OCI-LY7 (cell line): ENCODE results near the gene LRRC46. TPM values are rescaled to one million over a fixed set of nuclear protein-coding genes. Genes with fewer than 3 reads are reported as not detected.

Source experiments
- BruUV-seq: library from RNA; stranded (reverse); fragments of 400-500 nt; replicated peaks from 2 replicates; lab custom pipeline; 2021; lab: Mats Ljungman, UMichigan
- CTCF ChIA-PET: fragments of 300-600 bp; sonication (Branson Sonifier 250); formaldehyde crosslinking; loops from one replicate; lab custom pipeline; 2022; ENCODE audit warnings: antibody characterized with exemption; ENCODE audit not compliant: unreplicated experiment; lab: Charles Lee
- POLR2A ChIA-PET: fragments of 300-600 bp; sonication (Branson Sonifier 250); formaldehyde crosslinking; loops from one replicate; lab custom pipeline; 2022; ENCODE audit warnings: antibody characterized with exemption; lab: Charles Lee
- DNase-seq: peaks from one replicate; pipeline ENCODE4 v3.0.0-alpha.2; 2015; ENCODE audit warnings: low spot score
- H2AFZ ChIP-seq: fragments of 200-600 bp; sonication (generic), shearing (Covaris generic); 2 replicates; pipeline ENCODE4 v1.6.1; 2014; ENCODE audit warnings: mild to moderate bottlenecking, antibody characterized with exemption, low read length, moderate library complexity
- H3K27ac ChIP-seq: fragments of 200-600 bp; sonication (generic); 2 replicates; pipeline ENCODE4 v1.5.1; 2014; ENCODE audit warnings: mixed run types, low read depth, mild to moderate bottlenecking, moderate library complexity, low read length, inconsistent platforms; ENCODE audit not compliant: poor library complexity, severe bottlenecking
- H3K36me3 ChIP-seq: fragments of 200-600 bp; sonication (generic); 2 replicates; pipeline ENCODE4 v1.6.1; 2014; ENCODE audit warnings: mild to moderate bottlenecking, antibody characterized with exemption, low read length, moderate library complexity, mixed read lengths; ENCODE audit not compliant: insufficient read depth
- H3K4me1 ChIP-seq: fragments of 200-600 bp; sonication (generic); 2 replicates; pipeline ENCODE4 v1.5.1; 2014; ENCODE audit warnings: mild to moderate bottlenecking, low read length; ENCODE audit not compliant: insufficient read depth, poor library complexity, severe bottlenecking
- H3K4me2 ChIP-seq: fragments of 200-600 bp; sonication (generic); 2 replicates; pipeline ENCODE4 v1.6.1; 2014; ENCODE audit warnings: mild to moderate bottlenecking, low read length
- H3K4me3 ChIP-seq: fragments of 200-600 bp; sonication (generic); 2 replicates; pipeline ENCODE4 v1.5.1; 2014; ENCODE audit warnings: mild to moderate bottlenecking, low read depth, low read length; ENCODE audit not compliant: poor library complexity, severe bottlenecking
- H3K79me2 ChIP-seq: fragments of 200-600 bp; sonication (generic); 2 replicates; pipeline ENCODE4 v1.6.1; 2016; ENCODE audit warnings: low read depth, mild to moderate bottlenecking, low read length, moderate library complexity, mixed read lengths; ENCODE audit not compliant: insufficient read depth
- H3K9me2 ChIP-seq: fragments of 200-600 bp; sonication (generic); 2 replicates; pipeline ENCODE4 v1.6.1; 2016; ENCODE audit warnings: mild to moderate bottlenecking, low read length, mixed read lengths; ENCODE audit not compliant: insufficient read depth
- H3K9me3 ChIP-seq: fragments of 200-600 bp; sonication (generic); 2 replicates; pipeline ENCODE4 v1.6.1; 2014; ENCODE audit warnings: mild to moderate bottlenecking, mixed run types, low read length, mixed read lengths
- H4K20me1 ChIP-seq: fragments of 200-600 bp; sonication (generic); 2 replicates; pipeline ENCODE4 v1.6.1; 2014; ENCODE audit warnings: mild to moderate bottlenecking, antibody characterized with exemption, low read length, moderate library complexity, mixed read lengths; ENCODE audit not compliant: insufficient read depth
- EZH2phosphoT487 ChIP-seq: fragments of 200-600 bp; sonication (generic); IDR thresholded peaks from 2 replicates; pipeline ENCODE4 v1.6.1; 2018; ENCODE audit warnings: low read depth, borderline replicate concordance, mild to moderate bottlenecking, mixed run types, antibody characterized with exemption, low read length, moderate library complexity, mixed read lengths
- intact Hi-C: fragments of 100-400 bp; cut with micrococcal nuclease; formaldehyde crosslinking; loops from one replicate; pipeline ENCODE4 v1.10.0; 2022; ENCODE audit not compliant: unreplicated experiment
- total RNA-seq, 2 experiments: library from RNA; depleted of rRNA in 1 of 2; stranded (reverse); fragments of >200 nt in 1 of 2; shearing (Covaris generic) in 1 of 2; gene quantifications; 2 replicates each; pipeline ENCODE4 v1.2.3, GENCODE V29; 2014 to 2022
- TF ChIP-seq, protein P1 (sequence below): fragments of 200-600 bp; sonication (generic); conservative IDR thresholded peaks from 2 replicates; pipeline ENCODE4 v1.5.1; 2014; ENCODE audit warnings: mild to moderate bottlenecking, antibody characterized with exemption, low read length, moderate library complexity, mixed read lengths

Gene LRRC46
- total RNA-seq, 2 experiments from 2014 or later, result 0.85 to 1.2 TPM

DNA sequence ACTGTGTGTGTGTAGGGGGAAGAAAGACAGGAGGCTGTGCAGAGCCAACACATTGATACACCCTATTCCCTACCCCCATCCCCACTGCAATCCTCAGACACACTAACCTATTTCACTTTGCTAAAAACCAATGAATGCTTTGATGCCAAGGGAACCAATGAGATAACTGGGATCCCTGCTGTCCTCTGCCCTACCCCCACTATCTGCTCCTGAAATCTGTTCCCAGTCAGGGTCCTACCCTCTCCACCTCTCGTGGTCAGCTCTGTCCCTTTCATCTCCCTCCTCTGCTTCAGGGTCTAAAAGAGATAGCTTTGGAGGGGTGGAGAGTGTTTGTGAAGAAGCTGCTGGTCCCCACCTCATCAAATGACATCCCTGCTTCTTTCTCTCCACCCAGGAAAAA lies 38.6 kb downstream of the LRRC46 start:
- H3K4me3 ChIP-seq, result no peak overlapping the region
- H4K20me1 ChIP-seq, result no peaks in the 10 kb centered on the region
- TF ChIP-seq, protein P1, sequence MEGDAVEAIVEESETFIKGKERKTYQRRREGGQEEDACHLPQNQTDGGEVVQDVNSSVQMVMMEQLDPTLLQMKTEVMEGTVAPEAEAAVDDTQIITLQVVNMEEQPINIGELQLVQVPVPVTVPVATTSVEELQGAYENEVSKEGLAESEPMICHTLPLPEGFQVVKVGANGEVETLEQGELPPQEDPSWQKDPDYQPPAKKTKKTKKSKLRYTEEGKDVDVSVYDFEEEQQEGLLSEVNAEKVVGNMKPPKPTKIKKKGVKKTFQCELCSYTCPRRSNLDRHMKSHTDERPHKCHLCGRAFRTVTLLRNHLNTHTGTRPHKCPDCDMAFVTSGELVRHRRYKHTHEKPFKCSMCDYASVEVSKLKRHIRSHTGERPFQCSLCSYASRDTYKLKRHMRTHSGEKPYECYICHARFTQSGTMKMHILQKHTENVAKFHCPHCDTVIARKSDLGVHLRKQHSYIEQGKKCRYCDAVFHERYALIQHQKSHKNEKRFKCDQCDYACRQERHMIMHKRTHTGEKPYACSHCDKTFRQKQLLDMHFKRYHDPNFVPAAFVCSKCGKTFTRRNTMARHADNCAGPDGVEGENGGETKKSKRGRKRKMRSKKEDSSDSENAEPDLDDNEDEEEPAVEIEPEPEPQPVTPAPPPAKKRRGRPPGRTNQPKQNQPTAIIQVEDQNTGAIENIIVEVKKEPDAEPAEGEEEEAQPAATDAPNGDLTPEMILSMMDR, result no peak
- no peak for TF ChIP-seq EZH2phosphoT487
- no peak overlapping the region for H2AFZ ChIP-seq
- CTCF ChIA-PET, result interaction anchor here (0.5 kb wide), 1 partner anchor 1084 kb away, joined by 3 read pairs; no protein-coding TSS in a partner anchor
- POLR2A ChIA-PET, result no interaction called here
- intact Hi-C loops, result no loop called here
- H3K36me3 ChIP-seq, result no peaks in the 10 kb centered on the region
- H3K9me2 ChIP-seq, result no peaks in the 10 kb centered on the region
- no peaks in the 10 kb centered on the region for H3K79me2 ChIP-seq
- BruUV-seq, result no TSS peak
- no peak overlapping the region for H3K27ac ChIP-seq
- H3K4me2 ChIP-seq, result no peak overlapping the region
- no peaks in the 10 kb centered on the region for H3K9me3 ChIP-seq
- no peak for DNase-seq
- no peaks in the 10 kb centered on the region for H3K4me1 ChIP-seq

DNA sequence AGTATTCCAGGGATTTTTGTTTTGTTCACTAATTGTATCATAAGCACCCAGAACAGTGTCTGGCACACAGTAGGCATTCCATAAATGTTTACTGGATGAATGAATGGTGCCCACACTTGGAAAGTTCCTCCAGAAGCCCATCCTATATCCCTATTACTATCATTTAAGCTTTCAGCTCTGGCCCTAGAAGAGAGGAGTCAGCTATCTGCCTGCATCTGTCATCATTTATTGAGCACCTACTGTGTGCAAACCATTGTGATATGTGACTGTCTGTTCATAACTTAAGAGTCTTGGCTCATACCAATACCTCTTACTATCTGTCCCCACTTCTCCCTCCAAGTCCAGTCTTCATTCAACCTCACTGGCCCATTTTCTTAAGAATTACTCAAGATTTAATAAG lies 39.6 kb downstream of the LRRC46 start:
- intact Hi-C loops, result no loop called here
- Histone ChIP-seq H3K27ac (no peak overlapping the region), H3K36me3 (no peaks in the 10 kb centered on the region), H3K4me2 (no peak overlapping the region), H3K9me3 (no peaks in the 10 kb centered on the region), H2AFZ (no peak overlapping the region), H3K9me2 (no peaks in the 10 kb centered on the region), H4K20me1 (no peaks in the 10 kb centered on the region), H3K4me3 (no peak overlapping the region), H3K79me2 (no peaks in the 10 kb centered on the region), H3K4me1 (no peaks in the 10 kb centered on the region)
- no peak for DNase-seq
- POLR2A ChIA-PET, result no interaction called here
- CTCF ChIA-PET, result no interaction called here
- TF ChIP-seq EZH2phosphoT487, result no peak
- TF ChIP-seq, protein P1, result no peak
- no TSS peak for BruUV-seq

DNA sequence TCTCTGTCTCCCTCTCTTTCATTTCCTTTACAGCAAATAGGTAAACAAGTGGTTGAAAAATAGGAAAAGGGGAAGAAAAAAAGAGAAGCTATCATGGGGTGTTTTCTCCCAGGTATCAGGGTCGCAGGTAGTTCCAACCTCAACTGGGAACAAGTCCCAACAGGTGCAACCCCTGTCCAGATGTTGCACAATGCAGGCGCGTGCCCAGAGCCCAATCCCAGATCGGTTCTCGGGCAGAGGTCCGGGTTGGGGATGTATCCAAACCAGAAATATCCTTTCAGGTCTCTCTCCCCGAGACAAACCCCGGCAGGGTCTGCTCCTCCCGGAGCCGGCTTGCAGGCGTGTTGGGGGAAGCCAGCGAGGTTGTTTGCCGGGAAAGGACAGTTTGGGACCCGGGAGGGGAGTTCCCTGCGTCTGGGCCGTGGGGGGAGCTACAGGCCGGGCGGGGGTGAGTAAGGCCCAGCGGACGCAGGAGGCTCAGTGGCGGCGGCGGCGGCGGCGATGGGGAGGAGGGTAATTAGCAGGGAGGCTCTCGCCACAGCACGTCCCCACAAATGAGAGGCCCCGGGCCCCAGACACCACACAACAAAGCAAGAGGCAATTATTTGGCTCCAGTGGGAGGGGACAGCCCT lies 40.7 kb downstream of the LRRC46 start:
- H3K4me2 ChIP-seq, result no peak overlapping the region
- DNase-seq, result no peak
- POLR2A ChIA-PET, result no interaction called here

More for the DNA sequence above, 40.7 kb downstream of the LRRC46 start:
- BruUV-seq, result no TSS peak
- no peaks in the 10 kb centered on the region for H4K20me1 ChIP-seq
- no peaks in the 10 kb centered on the region for H3K9me2 ChIP-seq
- no peak overlapping the region for H3K4me3 ChIP-seq
- no peaks in the 10 kb centered on the region for H3K36me3 ChIP-seq
- CTCF ChIA-PET, result no interaction called here
- intact Hi-C loops, result no loop called here
- no peaks in the 10 kb centered on the region for H3K9me3 ChIP-seq
- no peaks in the 10 kb centered on the region for H3K4me1 ChIP-seq
- TF ChIP-seq, protein P1, result no peak
- TF ChIP-seq EZH2phosphoT487, result no peak
- no peak overlapping the region for H3K27ac ChIP-seq
- no peaks in the 10 kb centered on the region for H3K79me2 ChIP-seq
- H2AFZ ChIP-seq, result no peak overlapping the region
